GM21723 (cell line): ENCODE results near the gene IL20.

ENCODE experiments used
- ATAC-seq: cut with Tn5 transposase; IDR thresholded peaks from one replicate; pipeline ENCODE4 v1.9.1; 2021; ENCODE audit warnings: mild to moderate bottlenecking, moderate library complexity; ENCODE audit not compliant: unreplicated experiment

Gene IL20, protein sequence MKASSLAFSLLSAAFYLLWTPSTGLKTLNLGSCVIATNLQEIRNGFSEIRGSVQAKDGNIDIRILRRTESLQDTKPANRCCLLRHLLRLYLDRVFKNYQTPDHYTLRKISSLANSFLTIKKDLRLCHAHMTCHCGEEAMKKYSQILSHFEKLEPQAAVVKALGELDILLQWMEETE

DNA sequence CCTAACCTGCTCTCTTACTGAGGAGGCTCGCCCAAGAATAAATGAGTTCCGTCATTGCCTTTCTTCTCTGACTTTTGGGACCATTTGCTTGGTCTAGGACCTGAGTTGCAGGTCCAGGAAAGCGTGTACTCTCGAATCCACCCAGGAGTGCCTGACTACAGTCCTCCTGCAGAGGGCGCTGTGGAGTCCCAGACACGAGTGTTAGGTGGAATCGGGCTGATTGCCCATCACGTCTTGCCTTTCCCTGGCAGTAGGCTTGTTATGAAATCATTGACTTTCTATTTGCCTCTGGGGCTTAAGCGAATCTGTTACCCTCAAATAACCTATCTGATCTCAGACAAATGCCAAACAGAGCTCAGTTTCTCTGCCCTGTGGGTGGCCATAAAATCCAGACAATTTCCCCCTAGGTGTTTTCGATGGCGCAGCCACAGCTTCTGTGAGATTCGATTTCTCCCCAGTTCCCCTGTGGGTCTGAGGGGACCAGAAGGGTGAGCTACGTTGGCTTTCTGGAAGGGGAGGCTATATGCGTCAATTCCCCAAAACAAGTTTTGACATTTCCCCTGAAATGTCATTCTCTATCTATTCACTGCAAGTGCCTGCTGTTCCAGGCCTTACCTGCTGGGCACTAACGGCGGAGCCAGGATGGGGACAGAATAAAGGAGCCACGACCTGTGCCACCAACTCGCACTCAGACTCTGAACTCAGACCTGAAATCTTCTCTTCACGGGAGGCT lies at the start of gene IL20:
Gene IL20 (plus strand): TSS at position 685 of the 733 bp plus-strand sequence. CDS start 230 bp downstream, outside the sequence.
- peak; percentile 56 for ATAC-seq

DNA sequence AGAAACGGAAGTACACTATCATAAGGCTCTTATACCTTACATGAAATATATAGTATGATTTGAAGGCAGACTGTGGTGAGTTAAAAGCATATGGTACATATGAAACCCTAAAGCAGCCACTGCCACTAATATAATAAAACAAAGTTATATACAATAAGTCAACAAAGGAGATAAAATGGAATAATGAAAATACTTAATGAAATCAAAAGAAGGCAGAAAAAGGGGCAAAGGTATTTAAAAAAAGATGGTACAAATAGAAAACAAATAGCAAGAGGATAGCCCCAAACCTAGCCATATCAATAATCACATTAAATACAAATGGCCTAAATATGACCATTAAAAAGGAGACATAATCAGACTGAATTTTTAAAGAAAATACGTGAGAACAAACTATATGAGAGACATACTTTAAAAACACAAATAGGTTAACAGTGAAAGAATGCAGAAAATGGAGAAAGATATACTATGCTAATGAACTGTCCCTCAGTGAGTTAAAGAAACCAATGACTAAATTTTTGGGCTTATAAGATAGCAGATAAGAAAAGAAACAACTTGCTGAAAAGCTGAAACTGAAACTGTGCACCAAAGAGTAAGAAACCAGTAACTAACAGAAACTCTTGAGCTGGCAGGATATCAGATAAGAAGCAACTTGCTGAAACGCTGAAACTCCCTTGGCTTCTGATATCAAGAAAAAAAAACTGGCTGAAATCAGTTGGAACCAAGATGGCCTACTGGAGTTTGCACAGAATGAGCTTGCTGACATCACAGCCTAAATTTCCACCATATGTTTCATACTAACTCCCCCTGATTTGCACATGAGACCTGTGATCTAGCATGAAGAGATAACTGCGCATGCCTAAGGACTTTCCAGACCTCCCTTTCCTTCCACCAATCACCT lies 48.8 kb upstream of the IL20 start:
- peak; percentile 77 for ATAC-seq

DNA sequence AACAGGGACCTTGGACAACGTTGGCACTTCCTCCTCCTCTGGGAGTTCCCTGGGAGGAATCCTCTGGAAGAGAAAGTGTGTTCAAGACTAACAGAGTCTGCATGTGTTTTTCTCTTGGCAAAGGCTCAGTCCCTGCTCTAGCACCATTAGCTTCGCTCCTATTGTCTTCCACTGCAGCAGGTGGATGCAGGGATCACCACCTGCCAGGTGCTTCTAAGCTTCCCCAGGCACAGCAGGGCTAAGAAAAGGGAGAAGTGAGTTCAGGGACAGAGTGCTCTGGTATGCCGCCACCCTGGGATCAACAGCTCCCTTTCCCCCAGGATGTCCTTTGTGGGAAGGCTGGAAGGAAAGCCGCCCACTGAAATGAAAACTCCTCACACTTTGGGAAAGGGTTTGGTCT lies 43.9 kb upstream of the IL20 start:
- ATAC-seq, result no peak

DNA sequence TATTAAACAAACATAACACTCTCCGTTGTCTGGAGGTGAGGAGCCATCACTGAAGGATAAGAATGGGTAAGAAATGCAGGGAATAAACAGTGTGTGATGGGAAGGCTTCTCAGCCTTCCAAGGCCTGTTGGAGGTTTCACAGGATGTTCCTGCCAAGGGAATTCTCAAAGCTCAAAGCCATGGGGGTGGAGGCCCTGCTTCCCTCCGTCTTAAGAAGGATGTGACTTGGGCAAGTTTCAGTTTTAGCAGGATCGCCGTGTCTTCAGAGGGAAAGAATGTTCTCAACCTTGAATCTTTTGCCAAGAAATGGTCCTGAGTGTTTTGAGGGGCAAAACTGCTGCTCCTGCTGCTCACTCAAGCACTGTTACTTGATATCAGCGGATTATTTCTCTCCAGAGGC lies 41.7 kb upstream of the IL20 start:
- no peak for ATAC-seq

DNA sequence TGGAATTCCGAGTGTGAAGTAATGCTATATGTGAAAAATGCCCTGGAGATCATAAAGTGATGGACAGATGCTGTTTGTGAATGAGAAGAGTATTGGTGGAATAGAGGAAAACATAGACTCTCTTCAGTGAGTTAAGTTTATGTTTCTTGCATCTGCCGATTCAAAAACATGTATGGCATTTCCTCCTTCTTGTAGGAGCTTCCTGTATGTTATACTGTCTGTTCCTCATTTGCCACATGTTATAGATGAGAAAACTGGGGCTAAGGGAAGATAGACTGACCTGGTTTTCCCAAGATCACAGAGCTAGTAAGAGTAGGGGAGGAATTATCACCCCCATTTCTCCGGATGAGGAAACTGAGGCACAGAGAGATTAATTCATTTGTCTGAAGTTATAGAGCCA lies 41.1 kb upstream of the IL20 start:
- ATAC-seq, result no peak

DNA sequence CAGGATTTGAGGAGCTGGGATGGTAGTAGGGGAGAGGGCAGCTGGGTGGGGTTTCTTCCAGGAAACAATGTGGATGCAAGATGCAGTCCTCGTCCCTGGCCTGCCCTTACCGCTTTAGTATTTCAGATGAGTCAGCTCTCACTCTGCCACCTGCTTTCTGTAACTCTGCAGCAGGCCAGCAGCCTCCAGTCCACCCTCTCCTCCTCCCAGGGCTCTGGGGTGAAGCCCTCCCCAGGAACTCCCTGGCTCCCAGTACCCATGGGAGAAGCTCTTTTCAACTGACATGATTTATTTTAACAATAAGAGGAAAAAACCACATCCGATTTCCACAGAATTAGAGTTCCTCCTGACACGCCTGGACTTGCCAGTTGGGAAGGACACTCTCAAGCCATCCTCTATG lies 39.0 kb upstream of the IL20 start:
- ATAC-seq, result no peak

DNA sequence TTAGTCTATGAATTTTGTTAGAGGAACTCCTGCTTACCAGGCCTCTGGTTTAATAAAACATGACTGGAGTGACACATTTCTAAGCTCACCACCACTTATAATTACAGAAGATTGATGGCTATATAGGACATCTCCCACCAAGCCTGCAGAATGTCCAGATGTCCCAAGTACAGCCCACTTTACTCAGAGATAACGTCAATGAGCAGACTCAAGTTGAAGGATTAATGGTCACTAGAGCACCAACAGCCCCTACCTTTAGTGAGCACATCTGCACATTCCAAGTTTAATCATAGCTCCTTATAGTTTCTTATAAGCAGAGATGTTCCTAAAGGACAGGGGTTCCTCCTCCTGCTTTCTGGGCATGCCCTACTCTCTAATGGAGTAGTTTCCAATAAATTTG lies 37.4 kb upstream of the IL20 start:
- ATAC-seq, result no peak

DNA sequence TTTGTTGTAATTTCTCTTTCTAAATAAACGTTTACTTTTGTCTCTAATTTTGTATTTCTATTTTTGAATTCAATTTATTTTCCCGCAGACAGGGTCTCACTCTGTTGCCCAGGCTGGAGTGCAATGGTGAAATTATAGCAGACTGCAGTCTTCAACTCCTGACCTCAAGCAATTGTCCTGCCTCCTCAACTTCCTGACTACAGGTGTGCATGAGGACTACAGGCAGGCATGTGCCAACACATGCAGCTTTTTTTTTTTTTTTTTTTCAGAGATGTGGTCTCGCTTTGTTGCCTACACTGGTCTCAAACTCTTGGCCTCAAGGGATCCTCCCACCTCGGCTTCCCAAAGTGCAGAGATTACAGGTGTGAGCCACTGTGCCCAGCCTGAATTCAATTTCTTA lies 36.7 kb upstream of the IL20 start:
- no peak for ATAC-seq

DNA sequence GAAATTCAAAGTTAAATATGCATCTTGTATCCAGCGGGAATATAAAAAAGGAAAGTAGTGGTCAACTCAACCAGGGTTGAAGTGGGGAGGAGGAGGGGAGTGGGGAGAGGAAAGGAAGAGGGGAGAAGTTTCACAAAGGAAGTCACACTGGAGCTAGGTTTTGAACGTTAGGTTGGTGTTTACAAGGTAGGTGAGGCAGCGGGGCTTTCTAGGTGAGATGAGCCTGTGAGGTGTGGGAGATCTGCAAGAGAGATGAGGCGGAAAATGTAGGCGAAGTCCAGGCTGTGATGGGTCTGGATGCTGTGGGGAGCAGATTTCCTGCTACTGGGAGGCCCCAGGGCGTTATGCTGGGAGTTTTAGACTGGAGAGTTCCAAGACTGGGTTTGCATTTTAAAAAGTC lies 36.1 kb upstream of the IL20 start:
- no peak for ATAC-seq

DNA sequence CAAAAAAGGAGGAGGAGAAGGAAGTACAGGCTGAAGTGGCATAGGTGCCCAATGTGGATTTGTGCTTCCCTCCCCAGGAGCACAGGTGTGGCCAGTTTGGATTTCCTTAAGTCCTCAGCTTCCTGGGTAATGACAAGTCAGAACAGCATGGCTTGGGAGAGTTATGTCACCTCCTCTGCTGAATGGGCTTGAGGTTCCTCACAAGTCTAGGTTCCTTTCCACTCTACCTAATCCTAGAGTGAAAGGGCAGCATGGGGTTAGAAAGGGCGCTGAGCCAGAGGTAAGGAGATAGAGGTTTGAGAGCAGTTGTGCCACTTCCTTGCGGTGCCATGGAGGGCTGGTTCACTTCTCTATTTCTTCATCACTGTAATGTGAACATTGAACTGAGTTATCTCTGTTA lies 35.5 kb upstream of the IL20 start:
- ATAC-seq, result no peak

DNA sequence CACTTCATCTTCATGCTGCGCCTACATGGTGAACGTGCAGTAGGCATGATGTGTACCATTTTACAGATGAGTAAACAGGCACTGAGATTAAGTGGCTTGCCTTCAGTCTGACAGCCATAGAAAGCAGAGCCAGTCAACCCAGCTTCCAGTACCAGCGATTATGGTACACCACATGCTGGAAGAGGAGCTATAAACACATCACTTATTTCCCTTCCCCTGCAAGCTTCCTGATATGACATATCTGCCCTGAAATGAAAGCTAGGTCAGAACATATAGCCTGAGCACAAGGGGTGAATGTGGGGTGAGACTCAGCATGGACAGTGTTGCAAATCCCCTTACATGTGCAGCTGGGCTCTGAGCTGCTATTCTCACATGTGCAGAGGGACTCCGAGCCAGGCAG lies 33.8 kb upstream of the IL20 start:
- no peak for ATAC-seq

DNA sequence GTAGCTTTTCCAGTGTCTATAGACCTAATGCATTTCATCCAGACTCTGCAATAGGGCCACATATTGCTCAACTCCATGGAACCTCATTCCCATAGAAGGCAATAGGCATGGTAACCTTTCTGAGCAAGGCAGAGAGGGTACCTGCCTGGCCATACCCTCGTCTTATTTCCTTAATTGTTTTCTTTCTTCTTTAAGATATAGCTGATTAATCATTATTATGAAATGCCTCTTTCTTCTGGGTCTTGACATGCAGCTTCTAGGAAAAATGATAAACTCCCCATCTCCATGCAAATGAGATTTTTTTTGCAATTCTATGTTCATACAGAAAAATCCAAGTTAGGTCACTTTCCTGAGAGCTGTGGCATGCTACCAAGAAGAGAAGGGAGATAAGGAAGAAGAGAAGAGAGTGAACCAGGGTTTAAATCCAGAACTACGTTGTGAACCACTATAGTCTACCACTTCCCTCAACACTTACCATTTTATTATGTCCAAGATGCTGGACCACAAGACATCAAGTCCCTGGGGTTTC lies 33.0 kb upstream of the IL20 start:
- ATAC-seq, result no peak

DNA sequence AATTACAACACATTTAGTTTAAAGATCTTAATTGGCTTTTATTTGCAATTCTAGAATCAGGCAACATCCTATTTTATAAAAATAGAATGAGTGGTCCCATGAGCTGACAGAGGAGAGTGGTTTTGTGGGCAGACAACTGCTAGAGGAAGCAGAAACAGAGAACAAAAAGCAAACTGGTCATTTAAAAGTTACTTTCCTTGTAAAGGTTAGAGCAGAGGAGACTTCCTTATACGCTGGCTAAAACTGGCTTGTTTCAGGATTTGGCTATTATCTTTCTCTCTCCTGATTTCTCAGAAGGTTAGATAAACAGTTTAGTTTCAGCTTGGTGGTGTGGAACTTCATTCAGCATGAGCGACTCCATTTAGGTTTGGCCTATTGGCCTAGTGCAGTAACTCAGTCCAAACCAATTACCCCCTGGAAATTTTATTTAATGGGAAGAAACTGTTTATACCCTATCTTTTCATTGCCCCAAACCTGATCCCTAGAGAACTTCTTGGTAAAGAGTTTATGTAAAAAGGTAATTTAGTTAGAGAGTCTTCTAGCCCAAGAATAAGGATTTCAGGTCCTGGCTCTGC lies 32.2 kb upstream of the IL20 start:
- ATAC-seq, result peak; percentile 55

DNA sequence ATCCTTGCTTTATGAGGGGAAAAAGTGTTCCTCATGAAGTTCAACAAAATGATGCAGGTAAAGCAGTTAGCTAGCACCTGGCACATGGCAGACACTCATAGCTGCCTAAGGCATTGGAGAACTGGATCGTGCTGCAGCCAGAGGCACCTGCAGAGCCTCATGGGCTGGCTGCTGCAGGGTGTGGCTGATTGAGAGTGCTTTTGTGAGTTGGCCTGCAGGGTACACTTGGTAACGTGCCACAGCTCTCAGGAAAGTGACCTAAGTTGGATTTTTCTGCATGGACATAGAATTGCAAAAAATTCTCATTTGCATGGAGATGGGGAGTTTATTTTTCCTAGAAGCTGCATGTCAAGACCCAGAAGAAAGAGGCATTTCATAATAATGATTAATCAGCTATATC lies 31.6 kb upstream of the IL20 start:
- ATAC-seq, result no peak

DNA sequence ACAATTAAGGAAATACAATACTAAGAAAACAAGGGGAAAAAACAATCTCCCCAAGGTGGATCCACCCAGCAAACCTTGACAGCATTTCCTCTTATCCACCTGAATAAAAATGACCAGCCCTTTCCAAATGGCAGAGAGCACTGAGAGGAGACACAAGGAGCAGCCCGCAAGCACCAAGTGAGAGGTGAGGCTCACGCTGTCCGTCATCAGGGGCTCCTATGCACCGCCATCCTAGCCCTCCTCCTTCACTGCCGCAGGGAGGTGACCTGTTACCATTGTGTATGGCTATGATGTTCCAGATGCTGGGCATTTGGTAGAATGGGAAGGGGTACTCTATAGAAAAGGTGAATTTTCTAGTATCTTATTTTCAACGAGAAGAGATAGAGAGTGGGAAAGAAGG lies 31.2 kb upstream of the IL20 start:
- ATAC-seq, result no peak

DNA sequence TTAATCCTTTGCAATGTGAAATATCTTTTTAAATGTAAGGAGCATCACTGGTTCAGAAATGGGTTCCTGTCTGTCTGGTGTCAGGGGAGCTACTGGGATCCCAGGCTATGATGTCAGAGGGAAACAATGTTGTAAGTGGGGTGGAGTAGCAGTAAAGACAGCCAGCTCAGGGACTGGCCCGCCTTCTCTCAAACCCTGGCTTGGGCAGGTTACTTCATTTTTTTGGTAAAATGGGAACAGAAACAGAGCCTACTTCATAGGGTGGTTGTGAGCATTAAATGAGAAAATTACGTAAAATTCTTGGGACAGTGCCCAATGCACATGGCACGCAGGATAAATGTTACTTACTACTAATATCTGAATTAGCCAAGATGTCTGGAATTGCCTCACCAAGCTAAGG lies 30.7 kb upstream of the IL20 start:
- ATAC-seq, result no peak

DNA sequence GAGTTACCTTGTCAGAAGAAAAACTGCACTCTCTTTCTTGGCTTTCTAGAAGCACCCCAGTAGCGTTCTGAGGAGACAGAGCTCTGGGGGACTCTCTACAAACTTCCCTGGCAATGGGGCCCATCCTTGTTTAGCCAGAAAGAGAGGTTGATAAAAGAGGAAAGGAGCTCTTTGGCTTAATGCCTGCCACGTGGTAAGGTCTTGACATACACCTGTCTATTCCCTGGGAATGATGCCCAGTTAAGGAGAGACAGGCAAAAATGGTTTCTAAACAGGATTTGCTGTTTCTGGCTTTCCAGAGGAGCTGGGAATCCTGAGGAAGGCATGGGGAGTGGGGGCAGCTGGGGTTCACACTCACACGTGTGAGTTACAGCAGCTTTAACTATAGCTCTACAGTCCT lies 30.2 kb upstream of the IL20 start:
- no peak for ATAC-seq

DNA sequence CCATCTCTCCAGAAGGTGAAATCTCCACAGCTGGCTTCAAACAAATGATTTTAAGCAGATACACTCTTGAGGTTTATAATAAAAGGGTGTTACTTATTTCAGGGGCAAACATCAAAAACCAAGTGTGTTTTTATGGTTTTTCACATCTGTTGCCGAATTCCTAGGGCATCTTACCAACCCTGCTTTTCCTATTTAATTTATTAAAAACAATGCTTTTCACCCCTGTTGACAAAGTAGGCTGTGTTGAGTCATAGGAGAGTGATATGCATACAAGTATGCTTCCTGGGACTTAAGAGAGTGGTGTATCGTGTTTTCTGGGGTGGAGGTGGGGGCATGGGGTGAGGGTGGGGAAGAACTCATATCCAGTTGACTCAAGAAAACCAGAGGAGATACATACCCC lies 29.3 kb upstream of the IL20 start:
- no peak for ATAC-seq

DNA sequence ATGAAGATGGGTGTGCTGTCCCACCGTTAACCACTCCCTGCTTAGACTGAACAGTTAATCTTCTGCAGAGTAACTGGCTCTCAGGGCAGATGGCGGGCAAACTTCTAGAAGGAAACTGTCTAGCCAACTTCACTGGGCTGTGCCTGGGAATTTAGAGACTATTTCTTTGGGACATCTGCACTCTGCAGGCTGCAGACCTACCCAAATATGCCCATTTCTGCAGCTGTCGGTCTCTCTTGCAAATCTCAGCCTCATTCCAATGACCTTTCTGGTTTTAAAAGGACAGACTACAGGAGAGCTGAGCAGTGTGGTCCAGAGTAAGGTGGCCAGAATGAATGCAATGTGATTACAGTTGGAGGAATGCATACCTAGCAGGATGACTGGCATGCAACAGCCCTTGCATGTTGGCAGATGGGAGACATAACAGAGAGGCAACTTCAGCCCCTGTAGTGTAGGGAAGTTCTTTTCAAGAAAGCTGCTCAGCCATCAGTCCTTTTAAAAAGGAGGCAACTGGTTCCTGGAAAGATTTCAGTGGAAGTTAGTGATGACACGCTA lies 26.3 kb upstream of the IL20 start:
- ATAC-seq, result no peak

DNA sequence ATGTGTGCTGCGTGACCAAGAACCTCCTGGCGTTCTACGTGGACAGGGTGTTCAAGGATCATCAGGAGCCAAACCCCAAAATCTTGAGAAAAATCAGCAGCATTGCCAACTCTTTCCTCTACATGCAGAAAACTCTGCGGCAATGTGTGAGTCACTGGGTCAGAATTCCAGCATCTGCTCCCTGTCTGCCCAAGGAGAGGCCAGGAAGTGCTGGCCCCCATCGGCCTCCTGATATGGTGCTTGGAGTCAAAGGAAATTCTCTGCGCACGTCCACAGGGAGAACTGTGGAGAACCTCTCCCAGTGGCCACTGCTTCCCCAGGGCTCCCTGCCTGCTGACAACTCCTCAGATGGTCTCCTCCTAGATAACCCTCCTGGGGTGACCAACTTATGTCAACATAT lies 25.6 kb upstream of the IL20 start:
- ATAC-seq, result no peak
